ENCODE data around the gene ZNF653.

The ZNF653 gene

Small RNA genes lying within 50 kb of the gene (microRNA-seq; reads per million reads assigned to microRNA genes)
- 22.6 reads per million, percentile 47 among the genes with 10 or more reads in this experiment for gene MIR7974
